CD4-positive, alpha-beta T cell treated with Interleukin-17A for 1 hour (primary cell): ENCODE data around the gene SLC7A14.

ENCODE experiments used
- DNase-seq: peaks from one replicate; pipeline ENCODE4 v3.0.0-alpha.2; 2020

SLC7A14 gene

DNA sequence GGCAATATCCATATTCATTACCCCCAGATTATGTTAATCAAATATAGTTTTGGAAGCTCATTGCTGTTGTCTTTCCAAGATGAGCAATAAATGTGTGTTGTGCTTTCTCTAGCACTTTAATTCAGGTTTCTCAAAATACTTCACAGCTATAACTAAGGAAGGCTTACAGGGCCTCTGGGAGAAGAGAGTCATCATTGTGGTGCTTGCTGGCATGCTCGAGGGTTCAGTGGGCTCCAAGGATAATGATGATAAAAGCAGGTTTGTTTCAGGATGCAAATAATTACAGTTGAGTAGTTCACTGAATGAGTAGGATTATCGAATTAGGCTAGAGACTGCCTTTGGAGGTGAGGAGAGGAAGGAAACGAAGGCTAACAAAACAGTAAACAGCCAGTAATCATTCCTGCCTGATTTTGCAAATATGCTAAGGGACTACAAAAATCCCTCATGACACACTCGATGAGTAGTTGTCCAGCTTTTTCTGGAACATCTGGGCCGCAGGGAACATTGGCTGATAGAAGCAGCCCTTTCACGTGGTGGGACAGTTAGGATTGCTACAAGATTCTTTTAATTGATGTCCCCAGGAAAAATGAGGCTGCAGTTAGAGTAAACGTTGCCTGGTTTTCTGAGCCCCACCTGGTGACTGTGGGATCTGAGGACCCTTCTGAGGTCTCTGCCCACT lies 54.1 kb downstream of the SLC7A14 start:
- DNase-seq, result no peak

DNA sequence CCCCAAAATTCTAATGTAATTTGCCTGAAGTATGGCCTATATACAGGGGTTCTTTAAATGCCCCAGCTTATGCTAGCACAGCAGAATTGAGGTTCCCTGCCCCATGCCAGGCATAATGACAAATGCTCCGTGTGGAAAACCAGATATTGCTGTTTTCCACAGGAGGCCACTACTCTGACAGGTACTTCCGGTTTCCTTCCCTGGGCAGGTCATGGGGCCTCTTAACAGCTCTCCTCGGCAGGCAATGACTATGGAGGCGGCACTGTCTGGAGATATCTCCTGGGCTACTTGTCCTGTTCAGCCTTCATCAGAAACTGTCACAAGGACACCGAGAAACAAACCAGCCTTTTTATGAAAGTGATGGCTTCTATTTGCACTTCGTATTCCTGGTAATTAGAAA lies 54.8 kb downstream of the SLC7A14 start:
- DNase-seq, result no peak

DNA sequence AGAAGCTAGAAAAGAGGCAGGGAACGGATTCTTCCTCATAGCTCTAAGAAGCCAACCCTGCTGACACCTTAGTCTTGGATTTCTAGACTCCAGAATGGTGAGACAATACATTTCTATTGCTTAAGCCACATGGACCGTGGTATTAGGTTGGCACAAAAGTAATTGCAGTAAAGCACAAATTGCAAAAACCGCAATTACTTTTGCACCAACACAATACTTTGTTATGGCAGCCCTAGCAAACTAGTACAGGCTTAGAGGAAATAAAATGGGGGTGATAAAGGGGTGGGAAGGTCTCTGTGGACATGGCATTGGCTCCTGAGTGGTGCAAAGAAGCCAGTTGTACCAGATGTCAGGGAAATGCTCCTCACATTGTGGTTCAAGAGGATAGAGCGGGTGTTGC lies 56.0 kb downstream of the SLC7A14 start:
- no peak for DNase-seq

DNA sequence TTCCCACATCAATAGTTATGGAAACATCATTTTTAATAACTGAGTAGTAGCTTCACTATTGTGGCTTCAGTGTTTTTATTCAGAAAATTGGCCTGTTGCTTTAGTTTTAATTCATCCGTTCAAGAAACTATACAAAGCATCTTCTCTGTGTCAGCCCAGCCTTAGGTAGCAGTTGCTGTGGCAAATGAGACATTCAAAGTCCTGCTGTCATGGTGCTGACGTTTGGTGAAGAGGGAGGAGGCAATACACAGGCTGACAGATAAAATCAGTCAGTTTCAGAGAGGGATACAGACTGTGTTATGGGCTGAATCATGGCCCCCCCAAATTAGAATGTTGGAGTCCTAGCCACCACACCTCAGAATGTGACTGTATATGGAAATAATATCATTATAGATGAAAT lies 56.5 kb downstream of the SLC7A14 start:
- no peak for DNase-seq

DNA sequence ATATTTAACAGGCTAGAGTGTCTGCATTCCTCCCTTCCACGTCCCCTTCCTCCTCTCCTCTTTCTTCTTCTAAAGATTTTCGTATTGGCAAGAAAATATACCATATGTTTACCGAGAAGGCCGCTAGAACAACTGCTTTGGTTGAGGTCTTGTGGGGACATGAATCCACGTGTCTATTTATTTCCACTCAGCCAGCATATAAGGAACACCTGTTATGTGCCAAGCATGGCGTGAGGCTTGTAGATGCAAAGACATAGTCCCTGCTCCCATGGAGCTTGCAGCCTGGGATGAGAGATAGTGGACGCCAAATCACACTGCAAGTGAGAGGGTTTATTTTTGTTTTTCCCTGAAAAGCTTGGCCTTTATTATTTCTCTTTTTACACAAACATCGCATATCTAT lies 57.1 kb downstream of the SLC7A14 start:
- DNase-seq, result no peak

DNA sequence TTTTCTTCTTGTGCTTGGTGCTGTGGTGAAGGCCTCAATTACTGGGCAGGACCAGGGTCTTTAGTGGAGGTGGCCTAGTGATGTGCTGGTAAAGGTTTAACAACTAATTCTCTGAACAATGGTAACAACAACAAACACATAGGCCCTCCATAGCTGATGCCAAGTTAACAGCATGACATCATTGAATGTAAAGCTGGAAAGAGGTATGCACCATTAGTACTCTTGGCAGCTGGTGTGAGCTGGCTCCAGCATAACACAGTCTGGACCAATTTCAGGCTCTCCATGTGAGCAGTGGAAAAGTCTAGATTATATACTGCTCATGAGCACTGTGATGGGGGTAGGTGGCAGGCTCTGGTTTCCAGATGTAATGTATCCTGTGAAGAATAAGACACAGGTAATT lies 61.8 kb downstream of the SLC7A14 start:
- DNase-seq, result no peak

DNA sequence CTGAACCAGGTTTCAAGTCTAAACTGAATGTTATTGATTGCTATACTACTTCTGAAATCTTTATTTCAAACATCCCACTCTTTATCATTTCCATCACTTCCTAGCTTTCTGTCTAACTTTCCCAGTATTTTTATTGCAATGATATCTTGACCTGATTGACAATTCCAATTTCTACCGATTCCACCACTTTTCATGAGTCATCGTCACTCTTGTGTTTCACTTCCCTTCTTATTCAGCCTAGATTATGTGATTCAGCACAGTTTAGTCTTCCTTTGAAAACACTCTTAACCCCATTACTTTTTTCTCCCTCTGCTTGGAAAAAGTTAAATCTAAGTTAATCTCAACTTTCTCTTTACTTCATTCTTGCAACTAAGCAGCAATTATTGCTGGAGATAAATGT lies 62.6 kb downstream of the SLC7A14 start:
- no peak for DNase-seq

DNA sequence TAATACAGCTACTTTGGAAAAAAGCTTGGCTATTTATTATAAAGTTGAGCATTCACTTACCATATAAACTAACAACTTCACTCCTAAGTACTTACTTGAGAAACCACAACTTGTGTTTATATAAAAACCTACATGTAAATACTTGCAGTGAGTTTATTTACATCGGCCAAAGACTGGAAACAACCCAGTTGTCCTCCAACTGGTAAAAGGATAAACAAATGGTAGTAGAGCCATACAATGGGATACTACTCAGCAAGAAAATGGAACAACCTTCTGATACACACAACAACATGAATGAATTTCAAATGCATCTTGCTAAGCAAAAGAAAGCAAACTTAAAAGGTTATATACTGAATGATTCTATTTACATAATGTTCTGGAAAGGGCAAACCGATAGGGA lies 63.7 kb downstream of the SLC7A14 start:
- no peak for DNase-seq

DNA sequence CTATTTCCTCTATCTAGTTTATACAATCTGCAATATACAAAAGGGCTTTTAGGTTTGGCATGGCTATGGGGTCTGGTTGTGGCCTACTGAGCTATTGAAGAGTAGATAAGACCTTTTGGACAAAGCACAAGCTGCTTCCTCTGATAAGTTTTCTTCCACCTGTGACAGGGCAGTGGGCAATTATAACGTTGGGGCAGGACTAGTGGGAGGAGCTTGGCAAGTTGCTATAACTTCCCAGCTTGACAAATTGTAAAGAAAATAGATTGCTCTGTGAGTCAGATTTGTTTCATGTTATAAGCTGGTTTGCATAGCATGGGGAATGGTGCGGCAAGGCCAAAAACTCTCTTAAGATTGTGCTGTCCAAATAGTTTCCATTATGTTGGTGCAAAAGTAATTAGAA lies 64.9 kb downstream of the SLC7A14 start:
- DNase-seq, result no peak

DNA sequence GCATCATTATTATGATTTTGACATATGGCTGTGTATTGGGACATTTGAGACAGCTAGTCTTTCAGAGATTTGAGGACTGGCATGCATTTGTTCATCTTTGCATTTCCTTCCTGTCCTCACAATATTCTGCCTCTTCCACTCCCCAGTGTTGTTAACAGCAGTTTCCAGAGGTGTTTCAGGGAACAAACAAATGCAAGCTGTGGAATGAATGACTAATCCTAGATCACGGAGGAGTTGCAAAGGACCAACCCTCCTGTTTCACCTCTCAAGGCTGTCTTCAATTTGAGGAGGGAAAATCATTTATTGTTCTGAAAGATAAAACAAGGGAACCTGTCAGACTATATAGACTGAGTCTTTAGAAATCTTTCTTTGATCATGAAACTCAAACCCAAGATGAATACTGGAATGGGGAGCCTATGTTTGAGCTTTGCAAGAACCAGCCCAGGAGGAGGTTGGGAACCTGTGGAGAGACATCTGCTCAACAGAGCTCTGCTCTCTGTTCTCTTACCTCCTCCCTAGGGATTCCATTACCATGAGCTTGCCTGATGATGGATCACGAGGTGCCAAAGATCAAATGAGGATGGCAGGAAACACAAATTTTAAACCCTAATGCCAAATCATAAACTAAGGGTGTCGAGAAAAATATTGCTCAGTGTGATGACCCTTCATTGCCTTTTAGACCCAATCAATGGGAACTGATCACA lies 68.5 kb downstream of the SLC7A14 start:
- no peak for DNase-seq

DNA sequence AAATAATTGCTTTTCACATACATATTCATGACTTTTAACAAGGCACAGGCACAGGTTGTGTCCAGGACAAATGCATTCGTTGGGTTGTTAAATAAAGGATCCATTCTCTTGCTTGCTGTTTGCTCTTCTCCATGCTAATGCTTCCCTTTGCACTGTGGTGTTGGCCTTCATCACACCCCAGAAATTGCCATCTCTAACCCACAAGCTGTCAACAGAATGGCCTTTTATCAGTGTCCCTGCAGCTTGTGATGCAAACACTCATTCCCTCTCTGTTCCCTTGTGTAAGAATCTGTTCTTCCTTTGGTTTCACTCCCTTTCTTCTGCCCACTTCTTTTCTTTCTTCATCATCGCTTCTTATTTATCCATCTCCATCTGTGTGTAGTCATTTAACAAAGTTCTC lies 72.2 kb downstream of the SLC7A14 start:
- no peak for DNase-seq

DNA sequence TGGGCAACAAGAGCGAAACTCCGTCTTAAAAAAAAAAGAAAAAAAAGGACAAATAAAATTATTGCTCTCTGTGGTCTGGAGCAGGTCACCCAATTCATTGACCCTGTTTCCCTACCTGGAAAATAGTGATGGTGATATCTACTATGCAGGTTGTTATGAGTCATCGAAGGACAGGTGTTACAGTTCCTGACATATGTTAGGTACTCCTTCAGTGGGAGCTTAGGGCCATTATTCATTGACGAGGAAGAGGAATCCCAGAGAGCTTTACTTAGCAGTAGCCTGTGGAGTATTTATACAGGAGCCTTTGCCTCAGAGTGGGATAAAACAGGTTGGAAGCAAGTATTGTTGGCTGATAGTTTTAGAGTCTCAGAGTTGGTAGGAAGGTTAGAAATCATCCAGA lies 74.5 kb downstream of the SLC7A14 start:
- no peak for DNase-seq

DNA sequence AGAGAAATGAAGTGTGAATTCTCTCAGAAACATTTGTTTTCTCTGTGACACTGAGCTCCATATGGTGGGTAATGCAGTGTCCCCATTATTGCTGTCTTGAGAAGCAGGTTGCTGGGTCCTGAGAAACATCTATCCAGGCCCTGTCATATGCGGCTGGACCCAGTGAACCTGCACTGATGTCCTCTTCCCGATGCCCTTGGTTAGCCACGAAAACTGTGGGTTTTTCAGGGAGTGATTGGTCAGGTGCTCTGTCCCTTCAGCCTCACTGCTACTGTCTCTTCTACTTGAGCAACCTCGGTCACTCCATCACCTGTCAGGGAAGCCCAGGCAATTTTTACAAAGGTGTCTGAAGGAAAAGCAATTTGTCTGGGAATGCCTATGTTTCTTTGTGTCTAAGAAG lies 77.0 kb downstream of the SLC7A14 start:
- DNase-seq, result no peak

DNA sequence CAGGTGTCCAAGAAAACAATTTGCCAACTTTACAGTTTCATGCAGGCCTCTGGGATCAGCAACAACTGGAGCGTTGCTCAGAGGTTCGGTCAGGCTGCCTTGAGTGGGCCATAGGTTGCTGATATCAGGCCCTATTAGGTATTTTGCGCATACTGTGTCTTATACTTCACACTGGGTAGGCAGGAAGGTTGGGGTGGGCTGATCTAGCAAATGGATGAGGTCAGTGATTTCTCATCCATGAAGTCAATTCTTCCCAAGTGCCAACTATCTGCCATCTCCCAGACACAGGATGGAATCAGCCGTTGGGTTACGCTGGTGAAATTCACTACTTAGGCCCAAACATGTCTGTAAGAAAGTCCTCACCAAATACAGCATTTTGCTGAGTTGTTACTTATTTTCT lies 77.6 kb downstream of the SLC7A14 start:
- DNase-seq, result no peak

DNA sequence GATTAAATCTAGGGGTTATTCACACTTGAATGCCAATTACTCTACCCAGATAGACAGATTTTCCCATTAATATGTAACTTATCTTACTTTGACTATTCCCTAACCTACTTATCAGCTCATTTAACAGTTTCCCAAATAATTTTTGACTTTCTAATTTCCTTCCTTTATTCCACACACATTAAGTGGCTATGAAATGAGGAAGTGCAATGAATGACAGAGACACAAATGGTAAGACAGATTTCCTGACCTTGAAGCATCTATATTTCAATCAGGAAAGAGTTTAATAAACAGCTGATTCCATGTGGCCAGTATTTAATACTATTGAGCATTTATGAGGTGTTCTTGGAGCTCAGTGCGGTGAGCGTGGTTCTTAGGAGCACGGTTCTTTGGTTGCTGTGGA lies 78.8 kb downstream of the SLC7A14 start:
- no peak for DNase-seq

DNA sequence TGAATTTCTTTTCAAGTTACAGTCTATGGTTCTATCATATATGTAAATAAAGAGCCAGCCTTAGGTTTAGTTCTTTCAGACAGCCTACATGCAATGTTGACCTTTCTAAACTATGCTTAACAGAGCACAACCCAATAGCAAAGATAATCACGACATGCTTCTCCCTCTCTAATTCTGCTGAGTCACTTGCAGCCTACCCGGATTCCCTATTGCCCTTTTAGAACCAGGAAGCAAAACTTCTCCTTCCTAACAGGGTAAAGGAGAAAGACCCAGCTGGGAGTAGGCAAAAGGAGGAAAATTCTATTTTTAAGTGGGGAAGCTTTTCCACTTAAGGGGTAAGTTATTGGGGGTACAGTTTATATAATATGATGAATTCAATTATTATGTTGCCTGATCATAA lies 79.3 kb downstream of the SLC7A14 start:
- DNase-seq, result no peak

DNA sequence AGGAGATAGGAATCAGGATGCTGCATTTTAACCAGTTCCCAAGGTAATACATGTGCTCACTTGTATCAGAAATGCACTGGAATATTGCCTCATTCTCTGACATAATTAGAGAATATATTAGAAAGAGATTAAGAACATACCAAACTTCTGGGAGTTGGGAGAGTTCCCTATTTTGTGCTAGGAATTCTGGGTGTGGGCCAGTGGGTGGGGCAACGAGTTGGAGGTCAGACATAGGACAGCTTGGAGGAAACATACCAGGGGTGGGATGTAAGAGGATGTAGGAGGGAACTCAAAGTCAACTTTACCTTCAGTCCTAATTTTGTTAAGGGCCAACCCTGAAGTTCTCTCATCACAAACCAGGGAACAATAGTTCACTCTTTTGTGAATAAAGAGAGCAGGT lies 83.6 kb downstream of the SLC7A14 start:
- DNase-seq, result no peak

DNA sequence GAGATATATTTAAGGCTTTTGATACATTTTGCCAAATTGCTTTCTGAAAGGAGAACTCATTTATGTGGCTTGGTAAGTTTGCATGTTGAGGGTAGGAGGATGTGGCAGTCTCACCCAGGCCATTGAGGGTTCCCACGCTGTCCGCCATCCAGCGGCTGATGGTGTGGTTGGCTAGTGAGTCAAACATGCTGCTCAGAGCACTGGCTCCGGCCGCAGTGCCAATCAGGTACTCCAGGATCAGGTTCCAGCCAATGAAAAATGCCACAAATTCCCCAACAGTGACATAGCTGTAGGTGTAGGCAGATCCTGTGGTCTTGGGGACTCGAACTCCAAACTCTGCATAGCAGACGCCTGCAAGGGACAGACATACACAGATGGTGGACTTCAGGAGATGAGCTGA lies 84.9 kb downstream of the SLC7A14 start:
- DNase-seq, result no peak

DNA sequence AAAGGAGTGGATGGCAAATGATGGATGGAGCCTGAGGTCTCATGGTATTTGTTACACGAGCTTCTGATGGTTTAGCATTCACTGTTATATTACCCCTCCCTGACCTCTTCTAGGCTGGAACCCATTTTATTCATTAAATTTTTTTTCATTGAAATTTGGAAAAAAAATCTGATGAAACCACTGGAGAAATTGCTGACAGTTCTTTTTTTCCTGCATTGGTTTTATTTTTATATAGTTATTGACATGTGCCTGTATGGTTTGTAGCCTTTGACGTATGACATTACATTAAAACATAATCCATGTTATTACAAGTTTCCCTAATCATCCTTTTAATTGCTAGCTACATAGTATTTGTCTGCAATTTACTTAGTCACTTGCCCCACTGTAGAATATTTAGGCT lies 85.4 kb downstream of the SLC7A14 start:
- no peak for DNase-seq

DNA sequence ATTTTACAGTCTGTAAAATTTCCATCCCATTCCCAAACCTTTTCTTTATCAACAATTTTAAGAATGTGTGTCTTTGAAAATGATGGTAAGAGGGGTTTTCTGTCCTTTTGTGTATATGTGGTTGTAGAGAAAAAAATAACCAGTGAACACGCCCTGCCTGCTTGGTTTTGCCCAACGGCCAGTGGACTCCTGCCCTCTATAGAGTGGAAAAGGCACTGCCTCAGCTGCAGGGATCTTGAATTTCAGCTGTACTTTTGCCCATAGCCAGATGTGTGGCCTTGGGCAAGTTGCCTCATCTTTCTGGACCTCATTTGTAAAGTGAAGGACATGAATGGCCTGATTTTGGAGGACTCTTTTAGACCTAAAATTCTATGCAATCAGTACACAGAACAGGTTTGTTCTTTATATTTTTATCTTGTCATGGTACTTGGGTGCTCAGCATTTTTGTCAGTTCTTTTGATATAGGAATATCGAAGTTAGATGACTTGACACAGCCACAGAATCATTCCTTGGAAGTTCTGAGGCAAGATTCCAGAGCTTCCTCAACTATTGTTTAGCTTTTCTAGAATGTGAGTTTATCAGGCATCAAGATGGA lies 86.2 kb downstream of the SLC7A14 start:
- no peak for DNase-seq

DNA sequence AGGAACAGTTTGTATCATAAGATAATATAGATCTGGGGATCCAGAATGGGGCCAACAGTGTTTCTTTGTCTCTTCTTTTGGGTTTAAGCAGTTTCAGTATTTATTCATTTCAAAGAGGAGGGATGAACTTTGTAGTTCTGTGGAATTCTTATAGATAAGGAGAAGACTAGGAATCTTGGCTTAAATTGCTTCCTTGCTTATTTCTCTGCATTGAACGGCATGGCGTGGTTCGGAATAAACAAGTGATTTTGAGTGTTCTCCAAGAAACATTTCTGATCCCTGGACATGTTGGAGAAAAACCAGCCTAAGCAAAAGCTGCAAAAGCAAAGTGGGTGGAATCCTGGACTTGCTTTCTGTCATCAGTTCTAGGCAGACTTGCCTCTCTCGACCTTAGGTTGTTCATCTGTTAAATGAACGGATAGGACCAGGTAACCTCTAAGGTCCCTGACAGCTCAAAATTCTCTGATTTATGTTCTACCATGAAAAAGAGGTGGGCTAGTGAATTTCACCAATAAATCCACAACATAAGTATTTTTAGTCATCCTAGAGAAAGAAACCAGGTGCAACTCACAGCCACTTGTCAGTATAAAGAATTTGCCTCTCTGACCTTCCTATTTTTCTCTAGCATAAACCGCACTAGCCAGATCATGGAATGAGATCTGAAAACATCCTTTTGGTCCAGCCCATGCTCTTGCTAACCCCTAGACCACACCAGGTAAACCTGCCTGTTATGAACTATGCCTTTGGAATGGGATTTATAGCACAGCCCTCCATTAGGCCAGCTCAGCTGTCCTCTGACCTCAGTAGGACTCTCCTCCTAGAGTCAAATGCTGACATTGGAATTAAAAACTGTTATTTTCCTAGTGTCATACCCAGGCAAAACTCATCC lies 88.4 kb downstream of the SLC7A14 start:
- no peak for DNase-seq

DNA sequence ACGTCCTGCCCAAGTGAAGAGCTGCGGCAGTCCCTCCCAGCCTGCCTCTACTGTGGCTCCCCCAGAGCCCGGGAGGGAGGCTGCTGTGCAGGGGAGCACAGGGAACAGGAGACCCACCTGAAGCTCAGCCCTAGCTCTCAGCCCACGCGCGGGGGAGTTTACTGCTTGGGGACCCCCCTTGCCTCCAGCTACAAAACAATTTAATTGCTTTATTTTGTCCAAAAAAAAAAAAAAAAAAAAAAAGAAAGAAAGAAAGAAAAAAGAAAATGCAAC lies 89.1 kb downstream of the SLC7A14 start:
- DNase-seq, result no peak

DNA sequence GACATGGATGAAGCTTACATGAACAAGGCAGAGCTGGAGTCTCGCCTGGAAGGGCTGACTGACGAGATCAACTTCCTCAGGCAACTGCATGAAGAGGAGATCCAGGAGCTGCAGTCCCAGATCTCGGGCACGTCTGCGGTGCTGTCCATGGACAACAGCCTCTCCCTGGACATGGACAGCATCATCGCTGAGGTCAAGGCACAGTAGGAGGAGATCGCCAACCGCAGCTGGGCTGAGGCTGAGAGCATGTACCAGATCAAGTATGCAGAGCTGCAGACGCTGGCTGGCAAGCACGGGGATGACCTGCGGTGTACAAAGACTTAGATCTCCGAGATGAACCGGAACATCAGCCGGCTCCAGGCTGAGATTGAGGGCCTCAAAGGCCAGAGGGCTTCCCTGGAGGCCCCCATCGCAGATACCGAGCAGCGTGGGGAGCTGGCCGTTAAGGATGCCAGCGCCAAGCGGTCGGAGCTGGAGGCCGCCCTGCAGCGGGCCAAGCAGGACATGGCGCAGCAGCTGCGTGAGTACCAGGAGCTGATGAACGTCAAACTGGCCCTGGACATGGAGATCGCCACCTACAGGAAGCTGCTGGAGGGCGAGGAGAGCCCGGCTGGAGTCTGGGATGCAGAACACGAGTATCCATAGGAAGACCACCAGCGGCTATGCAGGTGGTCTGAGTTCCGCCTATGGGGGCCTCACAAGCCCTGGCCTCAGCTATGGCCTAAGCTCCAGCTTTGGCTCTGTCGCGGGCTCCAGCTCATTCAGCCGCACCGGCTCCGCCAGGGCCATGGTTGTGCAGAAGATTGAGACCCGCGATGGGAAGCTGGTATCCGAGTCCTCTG lies 89.6 kb downstream of the SLC7A14 start:
- no peak for DNase-seq
